Activated T-helper 2 cell treated with anti-CD3 and anti-CD28 coated beads, Interferon-gamma antibody, Interleukin-2, Interleukin-4, amounts not matched to agents 10 μg/mL and 5 μg/mL and 100 μg/mL, durations not matched to agents 14 hours and 24 hours and 36 hours (primary cell): ENCODE results near the gene ZFPM1. TPM values are rescaled to one million over a fixed set of nuclear protein-coding genes. Genes with fewer than 3 reads are reported as not detected.

ENCODE experiments used
- DNase-seq: peaks from one replicate; pipeline ENCODE4 v3.0.0; 2021; ENCODE audit warnings: low spot score
- H3K27ac Mint-ChIP-seq: one replicate; pipeline ENCODE4 v1.8.0; 2021; ENCODE audit warnings: mixed read lengths
- H3K27me3 Mint-ChIP-seq: one replicate; pipeline ENCODE4 v1.8.0; 2021; ENCODE audit warnings: low read depth, mixed read lengths
- H3K36me3 Mint-ChIP-seq: one replicate; pipeline ENCODE4 v1.8.0; 2021; ENCODE audit warnings: low read depth, mixed read lengths
- H3K4me1 Mint-ChIP-seq: one replicate; pipeline ENCODE4 v1.8.0; 2021; ENCODE audit warnings: low read depth, mixed read lengths
- H3K4me3 Mint-ChIP-seq: one replicate; pipeline ENCODE4 v1.8.0; 2021; ENCODE audit warnings: low read depth, mild to moderate bottlenecking, moderate library complexity, mixed read lengths
- H3K9me3 Mint-ChIP-seq: one replicate; pipeline ENCODE4 v1.8.0; 2021; ENCODE audit warnings: mixed read lengths
- intact Hi-C: fragments of 100-400 bp; cut with micrococcal nuclease; formaldehyde crosslinking; loops from one replicate; pipeline ENCODE4 v1.15.1; 2023
- total RNA-seq: library from RNA; stranded (reverse); gene quantifications from 2 replicates; pipeline ENCODE4 v1.2.3, GENCODE V29; 2022

ZFPM1 gene
- total RNA-seq, 1 donor from 2014 or later = 14.5 TPM

GRCh38 chr16:88412766-88413165 lies 40.3 kb upstream of the ZFPM1 start:
- no peaks in the 10 kb centered on the region for H3K9me3 Mint-ChIP-seq
- H3K4me1 Mint-ChIP-seq = peaks cover 2% of the 10 kb centered on the region
- H3K27me3 Mint-ChIP-seq = no peaks in the 10 kb centered on the region
- no peak overlapping the region for H3K4me3 Mint-ChIP-seq
- H3K27ac Mint-ChIP-seq = no peak overlapping the region
- no peaks in the 10 kb centered on the region for H3K36me3 Mint-ChIP-seq
- intact Hi-C loops = no loop called here
- DNase-seq = no peak

- no peaks in the 10 kb centered on the region for H3K4me1 Mint-ChIP-seq
- no peaks in the 10 kb centered on the region for H3K9me3 Mint-ChIP-seq
- DNase-seq = no peak
- intact Hi-C loops = no loop called here
- H3K4me3 Mint-ChIP-seq = no peak overlapping the region
- H3K27ac Mint-ChIP-seq = no peak overlapping the region
- no peaks in the 10 kb centered on the region for H3K36me3 Mint-ChIP-seq
- no peaks in the 10 kb centered on the region for H3K27me3 Mint-ChIP-seq
Measured at GRCh38 chr16:88413231-88413630, 39.8 kb upstream of the ZFPM1 start.

GRCh38 chr16:88413631-88414030 lies 39.4 kb upstream of the ZFPM1 start:
- no peaks in the 10 kb centered on the region for H3K4me1 Mint-ChIP-seq
- no peaks in the 10 kb centered on the region for H3K9me3 Mint-ChIP-seq
- H3K27ac Mint-ChIP-seq = no peak overlapping the region
- intact Hi-C loops = no loop called here
- no peaks in the 10 kb centered on the region for H3K36me3 Mint-ChIP-seq
- no peaks in the 10 kb centered on the region for H3K27me3 Mint-ChIP-seq
- no peak overlapping the region for H3K4me3 Mint-ChIP-seq
- DNase-seq = no peak

- H3K36me3 Mint-ChIP-seq = no peaks in the 10 kb centered on the region
Measured at GRCh38 chr16:88414521-88415380, 38.3 kb upstream of the ZFPM1 start.

GRCh38 chr16:88415381-88415705 lies 37.7 kb upstream of the ZFPM1 start:
- Mint-ChIP-seq H3K27ac (no peak overlapping the region), H3K4me3 (no peak overlapping the region), H3K4me1 (no peaks in the 10 kb centered on the region), H3K9me3 (no peaks in the 10 kb centered on the region), H3K36me3 (no peaks in the 10 kb centered on the region), H3K27me3 (no peaks in the 10 kb centered on the region)
- no peak for DNase-seq
- intact Hi-C loops = no loop called here

More at GRCh38 chr16:88414521-88415380, 38.3 kb upstream of the ZFPM1 start:
- intact Hi-C loops = no loop called here
- Mint-ChIP-seq H3K27me3 (no peaks in the 10 kb centered on the region), H3K27ac (no peak overlapping the region), H3K4me1 (no peaks in the 10 kb centered on the region), H3K9me3 (no peaks in the 10 kb centered on the region), H3K4me3 (no peak overlapping the region)
- DNase-seq = no peak

- Mint-ChIP-seq H3K27ac (no peak overlapping the region), H3K9me3 (no peaks in the 10 kb centered on the region), H3K36me3 (no peaks in the 10 kb centered on the region), H3K27me3 (no peaks in the 10 kb centered on the region), H3K4me3 (no peak overlapping the region), H3K4me1 (no peaks in the 10 kb centered on the region)
- no peak for DNase-seq
- intact Hi-C loops = no loop called here
Measured at GRCh38 chr16:88415713-88416323, 37.3 kb upstream of the ZFPM1 start.

GRCh38 chr16:88416686-88417085 lies 36.4 kb upstream of the ZFPM1 start:
- intact Hi-C loops = no loop called here
- Mint-ChIP-seq H3K9me3 (no peaks in the 10 kb centered on the region), H3K27me3 (no peaks in the 10 kb centered on the region), H3K27ac (no peak overlapping the region), H3K4me3 (no peak overlapping the region), H3K4me1 (no peaks in the 10 kb centered on the region), H3K36me3 (no peaks in the 10 kb centered on the region)
- DNase-seq = no peak

GRCh38 chr16:88417684-88418476 lies 35.2 kb upstream of the ZFPM1 start:
- H3K27ac Mint-ChIP-seq = no peak overlapping the region
- no peak overlapping the region for H3K4me3 Mint-ChIP-seq
- no peaks in the 10 kb centered on the region for H3K27me3 Mint-ChIP-seq
- no peaks in the 10 kb centered on the region for H3K9me3 Mint-ChIP-seq
- intact Hi-C loops = no loop called here
- H3K36me3 Mint-ChIP-seq = no peaks in the 10 kb centered on the region
- no peak for DNase-seq
- H3K4me1 Mint-ChIP-seq = no peaks in the 10 kb centered on the region

- Mint-ChIP-seq H3K4me3 (no peak overlapping the region), H3K36me3 (no peaks in the 10 kb centered on the region), H3K27me3 (peaks cover under 1% of the 10 kb centered on the region), H3K4me1 (no peaks in the 10 kb centered on the region), H3K9me3 (no peaks in the 10 kb centered on the region), H3K27ac (no peak overlapping the region)
- DNase-seq = no peak
- intact Hi-C loops = no loop called here
Measured at GRCh38 chr16:88418869-88419268, 34.2 kb upstream of the ZFPM1 start.

GRCh38 chr16:88419790-88420189 lies 33.3 kb upstream of the ZFPM1 start:
- no peak for DNase-seq
- intact Hi-C loops = no loop called here
- no peak overlapping the region for H3K27ac Mint-ChIP-seq
- peaks cover 6% of the 10 kb centered on the region for H3K27me3 Mint-ChIP-seq
- H3K4me3 Mint-ChIP-seq = no peak overlapping the region
- H3K36me3 Mint-ChIP-seq = no peaks in the 10 kb centered on the region
- H3K4me1 Mint-ChIP-seq = no peaks in the 10 kb centered on the region
- H3K9me3 Mint-ChIP-seq = no peaks in the 10 kb centered on the region

- Mint-ChIP-seq H3K4me1 (no peaks in the 10 kb centered on the region), H3K27ac (no peak overlapping the region), H3K4me3 (no peak overlapping the region), H3K36me3 (no peaks in the 10 kb centered on the region), H3K27me3 (peaks cover 12% of the 10 kb centered on the region), H3K9me3 (no peaks in the 10 kb centered on the region)
- intact Hi-C loops = no loop called here
- DNase-seq = no peak
Measured at GRCh38 chr16:88420496-88420895, 32.6 kb upstream of the ZFPM1 start.

GRCh38 chr16:88421301-88421700 lies 31.8 kb upstream of the ZFPM1 start:
- Mint-ChIP-seq H3K36me3 (no peaks in the 10 kb centered on the region), H3K4me1 (no peaks in the 10 kb centered on the region), H3K4me3 (no peak overlapping the region), H3K9me3 (no peaks in the 10 kb centered on the region), H3K27ac (no peak overlapping the region), H3K27me3 (peaks cover 12% of the 10 kb centered on the region)
- intact Hi-C loops = no loop called here
- no peak for DNase-seq

- intact Hi-C loops = no loop called here
- H3K27me3 Mint-ChIP-seq = peaks cover 12% of the 10 kb centered on the region
- no peaks in the 10 kb centered on the region for H3K4me1 Mint-ChIP-seq
- no peaks in the 10 kb centered on the region for H3K9me3 Mint-ChIP-seq
- H3K36me3 Mint-ChIP-seq = no peaks in the 10 kb centered on the region
- no peak overlapping the region for H3K27ac Mint-ChIP-seq
- no peak overlapping the region for H3K4me3 Mint-ChIP-seq
- DNase-seq = no peak
Measured at GRCh38 chr16:88421871-88422433, 31.1 kb upstream of the ZFPM1 start.
